Karpas-422 (cell line): Measurements from ENCODE around the gene MRPS24. TPM values are rescaled to one million over a fixed set of nuclear protein-coding genes. Genes with fewer than 3 reads are reported as not detected.
"Not testable (repeated sequence)": the region's sequence is repeated elsewhere in the genome, so short reads cannot be mapped to it uniquely, and the experiment has no call there.

ENCODE experiments used
- DNase-seq: peaks from one replicate; pipeline ENCODE4 v3.0.0-alpha.2; 2015
- H2AFZ ChIP-seq: fragments of 200-600 bp; sonication (generic); 2 replicates; pipeline ENCODE4 v1.6.1; 2014; ENCODE audit warnings: antibody characterized with exemption, low read length, mixed read lengths
- H3K27ac ChIP-seq: fragments of 200-600 bp; sonication (generic); 2 replicates; pipeline ENCODE4 v1.5.1; 2014; ENCODE audit warnings: mild to moderate bottlenecking, low read length, moderate library complexity
- H3K27me3 ChIP-seq: fragments of 200-600 bp; sonication (generic); 2 replicates; pipeline ENCODE4 v1.6.1; 2014; ENCODE audit warnings: low read length, mixed read lengths
- H3K36me3 ChIP-seq: fragments of 200-600 bp; sonication (generic); 2 replicates; pipeline ENCODE4 v1.6.1; 2014; ENCODE audit warnings: low read length, mixed read lengths; ENCODE audit not compliant: insufficient read depth
- H3K4me1 ChIP-seq: fragments of 200-600 bp; sonication (generic); 2 replicates; pipeline ENCODE4 v1.6.1; 2014; ENCODE audit warnings: mild to moderate bottlenecking, low read length, mixed read lengths
- H3K4me2 ChIP-seq: fragments of 200-600 bp; sonication (generic); 2 replicates; pipeline ENCODE4 v1.6.1; 2014; ENCODE audit warnings: low read length, low read depth, mild to moderate bottlenecking; ENCODE audit not compliant: poor library complexity, severe bottlenecking
- H3K4me3 ChIP-seq: fragments of 200-600 bp; sonication (generic); 2 replicates; pipeline ENCODE4 v1.5.1; 2014; ENCODE audit warnings: mild to moderate bottlenecking, antibody characterized with exemption, low read length, mixed read lengths
- H3K79me2 ChIP-seq: fragments of 200-600 bp; sonication (generic); 2 replicates; pipeline ENCODE4 v1.6.1; 2014; ENCODE audit warnings: mild to moderate bottlenecking, low read length, mixed read lengths
- H3K9ac ChIP-seq: fragments of 200-600 bp; sonication (generic); 2 replicates; pipeline ENCODE4 v1.6.0; 2014; ENCODE audit warnings: low read length
- H3K9me2 ChIP-seq: fragments of 200-600 bp; sonication (generic), shearing (Covaris generic); replicated peaks from 2 replicates; pipeline ENCODE4 v1.6.0; 2014; ENCODE audit warnings: mild to moderate bottlenecking, low read length, moderate library complexity; ENCODE audit not compliant: insufficient read depth
- H3K9me3 ChIP-seq: fragments of 300-700, 200-600 bp; sonication (generic); 2 replicates; pipeline ENCODE4 v1.6.1; 2014; ENCODE audit warnings: low read length, mixed read lengths
- H4K20me1 ChIP-seq: fragments of 200-600 bp; sonication (generic); 2 replicates; pipeline ENCODE4 v1.6.1; 2014; ENCODE audit warnings: mild to moderate bottlenecking, antibody characterized with exemption, low read length, low read depth; ENCODE audit not compliant: insufficient read depth
- total RNA-seq: library from RNA; depleted of rRNA; stranded (reverse); fragments of >200 nt; shearing (Covaris generic); gene quantifications from 2 replicates; pipeline ENCODE4 v1.2.3, GENCODE V29; 2014; ENCODE audit warnings: low replicate concordance

Gene MRPS24
- total RNA-seq, 1 experiment from 2014 or later, result 94.1 TPM

GRCh38 chr7:43902542-43903054 lies 33.3 kb upstream of the MRPS24 start:
- Histone ChIP-seq H3K9me3 (no peaks in the 10 kb centered on the region), H3K9me2 (no peaks in the 10 kb centered on the region), H3K4me3 (no peak overlapping the region), H2AFZ (no peak overlapping the region), H3K9ac (no peak overlapping the region), H3K79me2 (peaks cover 84% of the 10 kb centered on the region), H3K27me3 (no peaks in the 10 kb centered on the region), H3K36me3 (0 out of 2 replicates have a peak, but pooled peaks cover 6% of the 10 kb centered on the region), H3K4me2 (no peak overlapping the region), H3K27ac (no peak overlapping the region), H3K4me1 (peaks cover 25% of the 10 kb centered on the region), H4K20me1 (no peaks in the 10 kb centered on the region; the same call in 1 of the 2 replicates)
- no peak for DNase-seq

DNA sequence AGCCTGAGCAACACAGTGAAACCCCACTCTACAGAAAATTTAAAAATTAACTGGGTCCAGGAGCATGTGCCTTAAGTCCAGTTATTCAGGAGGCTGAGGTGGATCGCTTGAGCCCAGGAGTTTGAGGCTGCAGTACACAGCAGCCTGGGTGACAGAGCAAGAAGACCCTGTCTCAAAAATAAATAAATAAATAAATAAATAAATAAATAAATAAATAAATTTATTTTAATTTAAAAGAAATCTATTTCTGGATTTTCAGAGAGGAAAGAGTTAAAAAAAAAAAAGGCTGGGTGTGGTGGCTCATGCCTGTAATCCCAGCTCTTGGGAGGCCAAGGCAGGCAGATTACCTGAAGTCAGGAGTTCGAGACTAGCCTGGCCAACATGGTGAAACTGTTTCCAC lies 29.3 kb upstream of the MRPS24 start:
- H4K20me1 ChIP-seq, H3K27me3 ChIP-seq, H3K27ac ChIP-seq, H3K9me3 ChIP-seq, H3K4me1 ChIP-seq, H3K9ac ChIP-seq, H3K4me2 ChIP-seq, H3K9me2 ChIP-seq, H3K4me3 ChIP-seq, DNase-seq, H2AFZ ChIP-seq, H3K36me3 ChIP-seq: not testable (repeated sequence)
- H3K79me2 ChIP-seq, result peaks cover 92% of the 10 kb centered on the region

DNA sequence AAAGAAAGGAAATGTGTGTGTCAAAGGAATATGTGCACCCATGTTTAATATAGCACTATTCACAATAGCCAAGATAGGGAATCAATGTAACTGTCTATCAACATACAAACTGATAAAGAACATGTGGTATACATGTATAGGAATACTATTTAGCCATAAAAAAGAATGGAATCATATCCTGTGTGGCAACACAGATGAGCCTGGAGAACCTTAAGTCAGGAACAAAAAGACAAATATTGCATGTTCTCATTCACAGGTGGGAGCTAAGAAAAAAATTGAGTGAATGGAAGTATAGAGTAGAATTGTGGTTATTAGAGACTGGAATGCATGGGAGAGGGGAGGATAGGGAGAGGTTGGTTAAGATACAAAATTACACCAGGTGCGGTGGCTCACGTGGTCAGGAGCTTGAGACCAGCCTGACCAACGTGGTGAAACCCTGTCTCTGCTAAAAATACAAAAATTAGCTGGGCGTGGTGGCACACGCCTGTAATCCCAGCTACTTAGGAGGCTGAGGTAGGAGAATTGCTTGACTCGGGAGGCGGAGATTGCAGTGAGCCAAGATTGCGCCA lies 26.6 kb upstream of the MRPS24 start:
- Histone ChIP-seq H2AFZ (no peak overlapping the region), H3K79me2 (peaks cover 92% of the 10 kb centered on the region), H3K27me3 (no peaks in the 10 kb centered on the region), H3K4me1 (peaks cover 3% of the 10 kb centered on the region), H4K20me1 (no peaks in the 10 kb centered on the region; the same call in 1 of the 2 replicates), H3K4me2 (no peak overlapping the region), H3K36me3 (0 out of 2 replicates have a peak, but pooled peaks cover 6% of the 10 kb centered on the region), H3K9ac (no peak overlapping the region), H3K9me2 (no peaks in the 10 kb centered on the region), H3K27ac (no peak overlapping the region), H3K4me3 (no peak overlapping the region), H3K9me3 (no peaks in the 10 kb centered on the region)
- no peak for DNase-seq

GRCh38 chr7:43891069-43891955 lies 22.0 kb upstream of the MRPS24 start:
- no peak overlapping the region for H2AFZ ChIP-seq
- H4K20me1 ChIP-seq, result peaks cover 4% of the 10 kb centered on the region; the same call in 1 of the 2 replicates
- no peaks in the 10 kb centered on the region for H3K27me3 ChIP-seq
- no peaks in the 10 kb centered on the region for H3K9me2 ChIP-seq
- no peak overlapping the region for H3K4me2 ChIP-seq
- no peak overlapping the region for H3K4me3 ChIP-seq
- peaks cover 89% of the 10 kb centered on the region for H3K79me2 ChIP-seq
- no peak overlapping the region for H3K9ac ChIP-seq
- no peaks in the 10 kb centered on the region for H3K9me3 ChIP-seq
- no peak overlapping the region for H3K27ac ChIP-seq
- H3K4me1 ChIP-seq, result peaks cover 3% of the 10 kb centered on the region
- DNase-seq, result no peak
- peaks cover 8% of the 10 kb centered on the region for H3K36me3 ChIP-seq

- Histone ChIP-seq H4K20me1 (peaks cover 4% of the 10 kb centered on the region; the same call in 1 of the 2 replicates), H2AFZ (no peak overlapping the region), H3K79me2 (peaks cover 87% of the 10 kb centered on the region), H3K4me2 (no peak overlapping the region), H3K36me3 (peaks cover 16% of the 10 kb centered on the region), H3K9ac (no peak overlapping the region), H3K4me1 (peaks cover 3% of the 10 kb centered on the region), H3K9me2 (no peaks in the 10 kb centered on the region), H3K9me3 (no peaks in the 10 kb centered on the region), H3K27me3 (no peaks in the 10 kb centered on the region), H3K27ac (no peak overlapping the region), H3K4me3 (no peak overlapping the region)
- DNase-seq, result no peak
Measured at GRCh38 chr7:43890468-43890867, 21.2 kb upstream of the MRPS24 start.

- Histone ChIP-seq H3K36me3 (peaks cover 19% of the 10 kb centered on the region), H3K9me3 (no peaks in the 10 kb centered on the region), H3K9me2 (no peaks in the 10 kb centered on the region), H3K4me3 (no peak overlapping the region), H3K4me2 (no peak overlapping the region), H2AFZ (no peak overlapping the region), H3K4me1 (peaks cover 3% of the 10 kb centered on the region), H3K27me3 (no peaks in the 10 kb centered on the region), H4K20me1 (peaks cover 4% of the 10 kb centered on the region; the same call in 1 of the 2 replicates), H3K79me2 (peaks cover 79% of the 10 kb centered on the region), H3K27ac (no peak overlapping the region), H3K9ac (no peak overlapping the region)
- DNase-seq, result no peak
Measured at GRCh38 chr7:43888993-43889945, 20.0 kb upstream of the MRPS24 start.

DNA sequence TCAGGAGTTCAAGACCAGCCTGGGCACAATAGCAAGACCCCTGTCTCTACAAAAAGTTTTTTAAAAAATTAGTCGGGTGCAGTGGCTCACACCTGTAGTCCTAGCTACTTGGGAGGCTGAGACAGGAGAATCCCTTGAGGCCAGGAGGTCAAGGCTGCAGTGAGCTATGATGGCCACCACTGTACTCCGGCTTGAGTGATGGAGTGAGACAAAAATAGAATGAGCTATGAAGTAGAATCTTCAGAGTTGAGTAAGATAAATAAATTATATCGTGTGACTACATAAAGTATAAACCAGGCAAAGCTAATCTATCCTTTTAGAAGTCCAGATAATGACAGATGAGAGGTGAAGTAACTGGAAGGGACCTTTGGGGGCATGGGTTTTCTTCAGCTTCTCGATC lies 15.3 kb upstream of the MRPS24 start:
- H4K20me1 ChIP-seq, result peaks cover 4% of the 10 kb centered on the region; the same call in 1 of the 2 replicates
- no peak overlapping the region for H3K4me3 ChIP-seq
- no peaks in the 10 kb centered on the region for H3K9me2 ChIP-seq
- peaks cover 36% of the 10 kb centered on the region for H3K36me3 ChIP-seq
- H3K4me2 ChIP-seq, result no peak overlapping the region
- peaks cover 40% of the 10 kb centered on the region for H3K79me2 ChIP-seq
- H3K27me3 ChIP-seq, result no peaks in the 10 kb centered on the region
- H3K9me3 ChIP-seq, result no peaks in the 10 kb centered on the region
- no peaks in the 10 kb centered on the region; the same call in 1 of the 2 replicates for H3K4me1 ChIP-seq
- H2AFZ ChIP-seq, result no peak overlapping the region
- no peak for DNase-seq
- H3K27ac ChIP-seq, result no peak overlapping the region
- no peak overlapping the region for H3K9ac ChIP-seq
